Upper lobe of right lung (tissue), 1 donor: ENCODE measurements around the gene CTSD. TPM values are rescaled to one million over a fixed set of nuclear protein-coding genes. Genes with fewer than 3 reads are reported as not detected.

ENCODE experiments used
- ATAC-seq: fragments of 200-7000 bp; cut with Tn5 transposase; one replicate; pipeline ENCODE4 v1.9.1; 2020; ENCODE audit warnings: mild to moderate bottlenecking, moderate library complexity
- DNase-seq: peaks from one replicate; pipeline ENCODE4 v3.0.0-alpha.2; 2020
- H3K27ac ChIP-seq: fragments of 200-600 bp; one replicate; pipeline ENCODE4 v1.8.0; 2022
- H3K27me3 ChIP-seq: fragments of 200-600 bp; one replicate; pipeline ENCODE4 v1.8.0; 2022; ENCODE audit warnings: mild to moderate bottlenecking
- H3K36me3 ChIP-seq: fragments of 200-600 bp; one replicate; pipeline ENCODE4 v1.8.0; 2022
- H3K4me1 ChIP-seq: fragments of 200-600 bp; one replicate; pipeline ENCODE4 v1.8.0; 2022
- H3K4me3 ChIP-seq: fragments of 200-600 bp; one replicate; pipeline ENCODE4 v1.8.0; 2022; ENCODE audit warnings: mild to moderate bottlenecking
- H3K9me3 ChIP-seq: fragments of 200-600 bp; one replicate; pipeline ENCODE4 v1.8.0; 2022
- intact Hi-C: fragments of 100-400 bp; cut with DNase I; formaldehyde crosslinking; loops from one replicate; pipeline ENCODE4 v1.11.0; 2022
- total RNA-seq: library from RNA; stranded (reverse); fragmentation: NEBNext Ultra II Directional; extraction: Animal tissue kit (Norgen Biotek cat#: 25700); gene quantifications from one replicate; pipeline ENCODE4 v1.2.1, GENCODE V29; 2021
- TF ChIP-seq, protein P1 (sequence below): fragments of 200-600 bp; IDR thresholded peaks from one replicate; pipeline ENCODE4 v1.8.0; 2022; ENCODE audit warnings: antibody characterized with exemption
- donor health status: DM: no; HTN: yes; CAD: no; lungs with severe emphysema.

The CTSD gene
- total RNA-seq, 1 donor from 2014 or later: 2,038 TPM

DNA sequence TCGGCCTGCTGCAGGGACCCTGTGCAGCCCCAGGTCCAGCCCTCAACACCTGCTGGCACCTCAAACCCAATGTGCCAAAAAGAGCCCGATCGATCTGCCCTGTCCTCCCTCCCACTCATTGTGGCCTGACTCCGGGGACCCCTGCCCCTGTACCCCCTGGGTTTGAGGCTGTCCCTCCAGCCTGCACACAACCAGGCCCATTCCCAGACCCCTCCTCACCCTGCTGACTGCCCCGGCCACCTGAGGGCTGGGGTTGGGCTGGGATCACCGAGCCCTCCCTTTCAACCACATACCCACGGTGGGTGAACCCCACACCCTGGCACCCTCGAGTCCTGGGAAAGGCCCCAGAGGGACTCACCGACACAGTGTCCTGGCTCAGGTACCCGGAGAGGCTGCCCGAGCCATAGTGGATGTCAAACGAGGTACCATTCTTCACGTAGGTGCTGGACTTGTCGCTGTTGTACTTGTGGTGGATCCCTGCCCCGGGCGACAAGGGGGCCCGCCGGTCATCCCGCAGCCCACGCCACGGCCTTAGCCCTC lies 5.0 kb downstream of the CTSD start:
- DNase-seq: peak; percentile 63
- intact Hi-C loops: no loop called here
- peaks cover 60% of the 10 kb centered on the region for H3K4me1 ChIP-seq
- TF ChIP-seq, protein P1, sequence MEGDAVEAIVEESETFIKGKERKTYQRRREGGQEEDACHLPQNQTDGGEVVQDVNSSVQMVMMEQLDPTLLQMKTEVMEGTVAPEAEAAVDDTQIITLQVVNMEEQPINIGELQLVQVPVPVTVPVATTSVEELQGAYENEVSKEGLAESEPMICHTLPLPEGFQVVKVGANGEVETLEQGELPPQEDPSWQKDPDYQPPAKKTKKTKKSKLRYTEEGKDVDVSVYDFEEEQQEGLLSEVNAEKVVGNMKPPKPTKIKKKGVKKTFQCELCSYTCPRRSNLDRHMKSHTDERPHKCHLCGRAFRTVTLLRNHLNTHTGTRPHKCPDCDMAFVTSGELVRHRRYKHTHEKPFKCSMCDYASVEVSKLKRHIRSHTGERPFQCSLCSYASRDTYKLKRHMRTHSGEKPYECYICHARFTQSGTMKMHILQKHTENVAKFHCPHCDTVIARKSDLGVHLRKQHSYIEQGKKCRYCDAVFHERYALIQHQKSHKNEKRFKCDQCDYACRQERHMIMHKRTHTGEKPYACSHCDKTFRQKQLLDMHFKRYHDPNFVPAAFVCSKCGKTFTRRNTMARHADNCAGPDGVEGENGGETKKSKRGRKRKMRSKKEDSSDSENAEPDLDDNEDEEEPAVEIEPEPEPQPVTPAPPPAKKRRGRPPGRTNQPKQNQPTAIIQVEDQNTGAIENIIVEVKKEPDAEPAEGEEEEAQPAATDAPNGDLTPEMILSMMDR: no peak
- peak overlapping the region; percentile 91 for H3K27ac ChIP-seq
- H3K27me3 ChIP-seq: no peaks in the 10 kb centered on the region
- no peaks in the 10 kb centered on the region for H3K9me3 ChIP-seq
- H3K36me3 ChIP-seq: peaks cover 77% of the 10 kb centered on the region
- no peak for ATAC-seq
- H3K4me3 ChIP-seq: peak overlapping the region; percentile 97

DNA sequence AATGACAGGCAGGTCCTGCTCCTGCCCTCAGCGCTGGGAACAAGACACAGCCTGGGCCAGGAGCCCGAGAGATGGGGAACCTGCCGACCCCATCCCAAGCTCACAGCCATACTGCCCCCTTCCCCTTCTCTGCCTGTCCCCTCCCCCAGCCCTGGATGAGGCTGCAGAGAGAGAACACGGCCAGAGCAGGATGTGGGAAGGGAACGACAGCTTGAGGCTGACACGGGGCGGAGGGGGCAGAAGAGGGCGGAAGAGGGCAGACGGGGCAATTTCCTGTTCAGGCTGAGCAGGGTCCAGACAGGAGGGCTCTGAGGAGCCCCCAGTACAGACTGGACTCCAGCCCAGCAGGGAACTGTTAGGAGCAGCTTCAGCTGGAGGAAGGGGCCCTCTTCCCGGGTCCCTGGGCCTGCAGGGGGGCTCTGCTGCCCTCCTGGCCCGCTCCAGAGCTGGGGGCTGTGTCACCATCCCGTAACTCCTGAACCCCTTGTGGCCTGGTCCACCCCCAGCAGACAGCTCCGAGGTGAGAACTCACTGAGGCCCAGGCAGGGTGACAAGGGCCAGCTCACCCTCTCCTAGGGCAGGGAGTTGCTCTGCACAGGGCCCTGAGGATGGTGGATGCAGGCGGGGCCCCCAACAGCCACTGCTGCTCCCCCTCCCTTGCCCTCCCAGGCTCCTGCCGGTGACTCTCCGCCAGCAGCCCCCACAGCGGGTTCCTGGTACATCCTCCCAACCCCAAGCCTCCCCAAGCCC lies 5.7 kb downstream of the CTSD start:
- peak overlapping the region; percentile 91 for H3K27ac ChIP-seq
- H3K27me3 ChIP-seq: no peaks in the 10 kb centered on the region
- TF ChIP-seq, protein P1: no peak
- H3K36me3 ChIP-seq: peaks cover 83% of the 10 kb centered on the region
- peaks cover 60% of the 10 kb centered on the region for H3K4me1 ChIP-seq
- ATAC-seq (peak; percentile 0), DNase-seq (peak; percentile 69)
- H3K4me3 ChIP-seq: peak overlapping the region; percentile 97
- intact Hi-C loops: no loop called here
- H3K9me3 ChIP-seq: no peaks in the 10 kb centered on the region

DNA sequence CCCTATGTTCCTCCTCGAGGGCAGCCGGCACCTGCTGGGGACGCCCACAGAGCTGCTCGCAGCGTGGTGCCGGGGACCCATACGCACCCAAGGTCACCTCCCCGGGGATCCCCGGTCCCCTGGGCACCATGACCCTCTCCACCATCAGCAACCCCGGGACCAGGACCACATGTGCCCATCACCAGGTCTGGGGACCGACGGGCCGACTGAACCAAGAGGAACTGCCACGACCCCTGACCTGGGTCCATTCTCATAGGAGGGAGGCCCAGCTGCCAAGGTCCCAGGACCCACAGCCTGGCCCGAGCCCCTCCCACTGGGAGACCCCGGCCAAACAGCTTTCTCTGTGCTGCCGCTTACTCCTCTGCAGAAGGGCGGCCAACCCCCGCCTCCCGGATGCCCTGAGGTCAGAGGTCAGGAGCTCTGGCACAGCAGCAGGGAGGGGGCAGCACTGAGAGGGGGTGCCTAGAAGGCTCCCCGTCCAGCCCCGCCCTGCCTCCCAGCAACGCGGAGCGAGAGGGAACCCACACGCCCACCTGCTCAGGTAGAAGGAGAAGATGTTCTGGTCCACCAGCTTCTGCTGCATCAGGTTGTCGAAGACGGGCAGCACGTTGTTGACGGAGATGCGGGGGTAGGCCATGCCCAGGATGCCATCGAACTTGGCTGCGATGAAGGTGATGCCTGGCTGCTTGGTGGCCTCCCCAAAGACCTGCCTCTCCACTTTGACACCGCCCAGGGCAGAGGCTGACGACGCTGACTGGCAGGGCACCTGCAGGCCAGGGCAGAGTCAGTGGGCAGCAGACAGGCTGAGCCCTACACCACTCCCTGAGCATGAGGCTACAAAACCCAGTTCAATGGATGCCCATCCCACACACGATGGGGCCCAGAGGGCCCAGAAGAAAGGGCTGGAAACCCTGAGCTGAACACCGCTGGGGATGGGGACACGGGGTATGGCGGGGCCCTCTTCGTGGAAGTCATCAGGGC lies 6.6 kb downstream of the CTSD start:
- Histone ChIP-seq H3K4me3 (peak overlapping the region; percentile 97), H3K27ac (peak overlapping the region; percentile 91), H3K9me3 (no peaks in the 10 kb centered on the region), H3K36me3 (peaks cover 92% of the 10 kb centered on the region), H3K4me1 (peaks cover 53% of the 10 kb centered on the region), H3K27me3 (no peaks in the 10 kb centered on the region)
- intact Hi-C loops: no loop called here
- peak; percentile 67 for DNase-seq
- TF ChIP-seq, protein P1: no peak
- ATAC-seq: no peak

DNA sequence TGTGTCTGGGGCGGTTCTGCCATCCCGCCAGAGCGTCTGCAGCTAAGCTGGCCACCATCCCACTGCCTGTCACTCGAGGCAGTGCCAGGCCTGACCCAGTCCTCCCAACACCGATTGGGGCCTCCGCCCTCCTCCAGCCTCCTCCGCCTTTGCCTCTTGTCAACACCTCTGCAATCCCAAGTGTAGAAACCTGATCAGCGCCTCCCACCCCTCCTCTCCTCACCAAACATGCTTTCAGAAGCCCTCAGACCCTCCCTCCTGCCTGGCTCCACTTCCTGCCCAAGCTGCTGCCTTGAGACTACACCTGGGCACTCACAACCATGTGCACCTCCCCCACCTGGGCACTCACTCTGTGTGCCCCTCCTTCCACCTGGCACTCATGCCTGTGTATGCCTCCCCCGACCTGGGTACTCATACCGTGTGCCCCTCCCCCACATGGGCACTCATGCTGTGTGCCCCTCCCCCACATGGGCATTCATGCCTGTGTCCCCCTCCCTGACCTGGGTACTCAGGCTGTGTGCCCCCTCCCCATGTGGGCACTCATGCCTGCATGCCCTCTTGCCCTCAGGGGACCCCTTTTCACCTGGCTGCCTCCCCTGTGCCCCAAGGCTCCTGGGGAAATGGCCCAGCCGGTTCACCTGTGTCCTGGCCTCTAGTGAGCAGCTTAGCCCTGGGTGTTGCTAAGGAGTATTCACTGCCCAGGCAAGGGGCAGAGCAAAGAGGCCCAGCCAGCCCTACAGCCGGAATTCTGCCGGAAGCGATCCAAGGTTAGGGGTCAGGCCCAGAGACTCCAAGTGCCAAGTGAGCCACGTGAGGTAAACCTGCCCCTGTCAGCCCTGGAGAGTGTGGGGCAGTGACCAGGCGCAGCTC lies 7.8 kb downstream of the CTSD start:
- Histone ChIP-seq H3K27me3 (no peaks in the 10 kb centered on the region), H3K27ac (peak overlapping the region; percentile 91), H3K4me1 (peaks cover 42% of the 10 kb centered on the region), H3K9me3 (no peaks in the 10 kb centered on the region), H3K36me3 (peaks cover 85% of the 10 kb centered on the region), H3K4me3 (no peak overlapping the region)
- ATAC-seq (peak; percentile 1), DNase-seq (peak; percentile 76)
- intact Hi-C loops: no loop called here
- TF ChIP-seq, protein P1: no peak

DNA sequence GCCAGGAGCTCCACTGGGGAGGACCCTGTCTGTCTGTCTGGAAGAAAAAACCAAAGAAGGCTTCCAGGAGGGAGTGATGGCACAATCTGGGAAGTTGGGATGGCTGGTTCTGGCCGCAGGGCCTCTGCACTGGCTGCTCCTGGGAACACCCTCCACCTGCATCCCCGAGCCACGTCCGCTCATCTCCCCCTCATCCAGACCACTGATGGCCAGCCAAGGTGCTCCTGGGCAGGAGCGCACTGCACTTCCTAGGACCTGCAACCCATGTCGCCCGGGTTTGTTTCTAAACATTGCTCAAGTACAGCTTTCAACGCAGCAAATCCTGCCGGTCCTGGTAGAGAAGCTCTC lies 8.4 kb downstream of the CTSD start:
- Histone ChIP-seq H3K27me3 (no peaks in the 10 kb centered on the region), H3K36me3 (peaks cover 79% of the 10 kb centered on the region), H3K4me1 (peaks cover 36% of the 10 kb centered on the region), H3K9me3 (no peaks in the 10 kb centered on the region), H3K4me3 (no peak overlapping the region), H3K27ac (no peak overlapping the region)
- DNase-seq (no peak), ATAC-seq (no peak)
- TF ChIP-seq, protein P1: no peak
- intact Hi-C loops: no loop called here
